ENCODE data around the gene KIAA0825. TPM values are rescaled to one million over a fixed set of nuclear protein-coding genes. Genes with fewer than 3 reads are reported as not detected.

The KIAA0825 gene
- total RNA-seq, 4 donors from 2014 or later = 12.5 to 32.6 (median 15.9) TPM

DNA sequence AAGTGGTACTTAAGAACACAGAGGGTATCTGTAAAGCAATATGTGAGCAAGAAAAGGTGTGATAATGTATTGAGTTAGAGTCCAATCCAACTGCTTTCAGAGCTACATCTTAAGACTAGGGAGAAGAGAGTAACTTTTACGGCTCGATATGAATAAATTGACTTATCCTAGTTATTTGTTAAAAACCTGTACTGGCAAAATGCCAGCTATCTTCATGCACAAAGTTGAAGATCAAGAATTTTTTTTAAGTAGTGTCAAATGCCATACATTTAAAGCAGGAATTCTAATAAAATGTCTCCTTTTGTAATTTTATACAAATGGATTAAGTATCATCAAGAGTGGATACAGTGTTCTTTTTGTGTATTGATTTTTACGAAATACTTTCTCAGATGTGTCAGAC, 305.2 kb downstream of the KIAA0825 start:
- Histone ChIP-seq H3K4me3 (replicated peaks in 1 of 3) (no peak overlapping the region), H3K27ac (no peak overlapping the region), H3K4me1 (no peaks in the 10 kb centered on the region), H3K9me3 (no peaks in the 10 kb centered on the region), H3K36me3 (no peaks in the 10 kb centered on the region), H3K27me3 (no peaks in the 10 kb centered on the region)
- intact Hi-C loops (cut with DNase I) = no loop called here
- no peak for TF ChIP-seq POLR2A (IDR thresholded peaks at IDR 0.05)
- TF ChIP-seq, protein P1, sequence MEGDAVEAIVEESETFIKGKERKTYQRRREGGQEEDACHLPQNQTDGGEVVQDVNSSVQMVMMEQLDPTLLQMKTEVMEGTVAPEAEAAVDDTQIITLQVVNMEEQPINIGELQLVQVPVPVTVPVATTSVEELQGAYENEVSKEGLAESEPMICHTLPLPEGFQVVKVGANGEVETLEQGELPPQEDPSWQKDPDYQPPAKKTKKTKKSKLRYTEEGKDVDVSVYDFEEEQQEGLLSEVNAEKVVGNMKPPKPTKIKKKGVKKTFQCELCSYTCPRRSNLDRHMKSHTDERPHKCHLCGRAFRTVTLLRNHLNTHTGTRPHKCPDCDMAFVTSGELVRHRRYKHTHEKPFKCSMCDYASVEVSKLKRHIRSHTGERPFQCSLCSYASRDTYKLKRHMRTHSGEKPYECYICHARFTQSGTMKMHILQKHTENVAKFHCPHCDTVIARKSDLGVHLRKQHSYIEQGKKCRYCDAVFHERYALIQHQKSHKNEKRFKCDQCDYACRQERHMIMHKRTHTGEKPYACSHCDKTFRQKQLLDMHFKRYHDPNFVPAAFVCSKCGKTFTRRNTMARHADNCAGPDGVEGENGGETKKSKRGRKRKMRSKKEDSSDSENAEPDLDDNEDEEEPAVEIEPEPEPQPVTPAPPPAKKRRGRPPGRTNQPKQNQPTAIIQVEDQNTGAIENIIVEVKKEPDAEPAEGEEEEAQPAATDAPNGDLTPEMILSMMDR (IDR thresholded peaks at IDR 0.05) = no peak
- DNase-seq = no peak
- 96 to 97% methylated on average over 3 of the region's 3 CpGs for WGBS, 2 donors

DNA sequence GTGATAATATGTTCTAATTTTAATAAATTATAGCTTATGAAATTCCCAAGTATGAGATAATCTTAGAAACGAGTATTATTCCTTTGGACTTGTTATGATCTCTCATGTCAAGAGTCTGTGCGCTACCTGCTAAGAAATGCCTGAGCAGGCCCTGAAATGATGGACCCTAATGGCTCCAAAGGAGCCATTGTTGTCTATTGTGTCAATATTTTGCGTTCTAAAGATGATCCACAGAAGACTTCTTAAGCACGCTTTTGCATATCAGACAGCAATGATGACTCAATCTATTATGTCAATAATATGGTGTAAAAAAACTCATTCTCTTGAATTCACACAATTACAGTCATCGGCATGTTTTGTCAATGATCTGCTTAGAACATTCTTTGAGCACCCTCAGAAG, 306.1 kb downstream of the KIAA0825 start:
- Histone ChIP-seq H3K36me3 (no peaks in the 10 kb centered on the region), H3K4me3 (replicated peaks in 1 of 3) (no peak overlapping the region), H3K27ac (no peak overlapping the region), H3K4me1 (no peaks in the 10 kb centered on the region), H3K27me3 (no peaks in the 10 kb centered on the region), H3K9me3 (no peaks in the 10 kb centered on the region)
- intact Hi-C loops (cut with DNase I) = no loop called here
- DNase-seq = no peak
- 89 to 92% methylated on average over 5 of the region's 5 CpGs for WGBS, 2 donors
- TF ChIP-seq POLR2A (IDR thresholded peaks at IDR 0.05) = no peak
- TF ChIP-seq, protein P1 (IDR thresholded peaks at IDR 0.05) = no peak

DNA sequence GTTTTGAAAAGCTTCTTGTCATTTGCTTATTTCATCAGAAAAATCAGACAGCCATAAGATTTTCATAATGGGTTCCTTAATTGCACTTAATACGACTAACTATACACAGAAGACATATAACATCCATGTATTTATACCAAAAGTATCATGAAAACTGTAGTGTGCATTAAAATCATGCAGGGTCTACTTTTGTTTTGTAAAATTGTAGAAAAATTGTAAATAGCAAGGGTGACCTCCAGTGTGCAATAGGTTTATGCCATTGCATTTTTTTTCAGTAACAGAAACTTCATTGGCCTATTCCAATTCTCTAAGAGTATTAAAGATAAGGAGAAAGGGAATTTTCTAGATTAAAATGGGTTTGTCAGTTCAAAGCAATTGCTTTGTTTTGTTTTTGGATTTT, 307.6 kb downstream of the KIAA0825 start:
- intact Hi-C loops (cut with DNase I) = no loop called here
- Histone ChIP-seq H3K27me3 (no peaks in the 10 kb centered on the region), H3K4me3 (replicated peaks in 1 of 3) (no peak overlapping the region), H3K27ac (no peak overlapping the region), H3K4me1 (no peaks in the 10 kb centered on the region), H3K36me3 (no peaks in the 10 kb centered on the region), H3K9me3 (no peaks in the 10 kb centered on the region)
- WGBS, 2 donors = 93 to 97% methylated on average over 1 of the region's 1 CpG
- DNase-seq = no peak
- TF ChIP-seq POLR2A (IDR thresholded peaks at IDR 0.05) = no peak
- TF ChIP-seq, protein P1 (IDR thresholded peaks at IDR 0.05) = no peak

DNA sequence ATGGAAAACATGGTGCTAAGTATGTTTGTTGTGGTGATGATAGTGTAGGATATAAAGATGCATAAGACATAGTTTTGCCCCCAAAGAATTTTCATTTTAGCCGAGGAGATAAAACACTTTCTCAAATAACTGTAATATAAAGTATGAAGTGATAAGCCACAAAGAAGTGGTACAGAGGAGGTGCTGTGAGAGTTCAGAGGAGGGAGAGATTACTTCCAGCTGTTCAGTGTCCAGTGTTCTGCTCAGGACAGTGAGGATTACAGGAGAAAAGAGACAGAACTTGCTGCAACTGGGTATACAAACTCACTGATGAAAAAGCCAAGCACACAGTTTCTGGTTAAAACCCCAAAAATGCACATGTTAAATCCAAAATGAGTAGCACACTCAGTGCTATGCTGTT, 309.3 kb downstream of the KIAA0825 start:
- Histone ChIP-seq H3K27ac (no peak overlapping the region), H3K9me3 (no peaks in the 10 kb centered on the region), H3K27me3 (no peaks in the 10 kb centered on the region), H3K36me3 (no peaks in the 10 kb centered on the region), H3K4me3 (replicated peaks in 1 of 3) (no peak overlapping the region), H3K4me1 (no peaks in the 10 kb centered on the region)
- DNase-seq = no peak
- TF ChIP-seq POLR2A (IDR thresholded peaks at IDR 0.05) = no peak
- intact Hi-C loops (cut with DNase I) = no loop called here
- 87 to 88% methylated on average over 1 of the region's 1 CpG for WGBS, 2 donors

DNA sequence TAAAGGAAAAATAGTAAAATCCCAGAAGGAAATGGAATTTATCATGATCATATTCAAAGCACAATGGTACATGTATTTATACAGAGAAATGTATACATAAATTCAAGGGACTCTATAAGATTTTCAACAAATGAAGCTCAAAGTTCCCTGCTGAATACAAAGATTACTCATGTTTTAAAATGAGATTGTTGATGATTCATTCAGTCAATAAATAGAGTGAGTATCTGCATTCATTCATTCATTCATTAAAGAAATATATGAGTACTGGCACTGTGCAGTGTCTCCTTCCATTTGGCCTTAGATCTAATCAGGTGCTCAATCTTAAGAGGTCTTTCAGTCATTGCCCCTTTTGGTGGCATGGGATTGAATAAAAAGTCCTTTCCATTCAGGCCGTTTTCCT, 310.0 kb downstream of the KIAA0825 start:
- Histone ChIP-seq H3K9me3 (no peaks in the 10 kb centered on the region), H3K27me3 (no peaks in the 10 kb centered on the region), H3K4me1 (no peaks in the 10 kb centered on the region), H3K27ac (no peak overlapping the region), H3K36me3 (no peaks in the 10 kb centered on the region), H3K4me3 (replicated peaks in 1 of 3) (no peak overlapping the region)
- intact Hi-C loops (cut with DNase I) = no loop called here
- no peak for DNase-seq
- WGBS, 2 donors = 76 to 88% methylated on average over 1 of the region's 1 CpG
- no peak for TF ChIP-seq POLR2A (IDR thresholded peaks at IDR 0.05)
- TF ChIP-seq, protein P1 (IDR thresholded peaks at IDR 0.05) = no peak

DNA sequence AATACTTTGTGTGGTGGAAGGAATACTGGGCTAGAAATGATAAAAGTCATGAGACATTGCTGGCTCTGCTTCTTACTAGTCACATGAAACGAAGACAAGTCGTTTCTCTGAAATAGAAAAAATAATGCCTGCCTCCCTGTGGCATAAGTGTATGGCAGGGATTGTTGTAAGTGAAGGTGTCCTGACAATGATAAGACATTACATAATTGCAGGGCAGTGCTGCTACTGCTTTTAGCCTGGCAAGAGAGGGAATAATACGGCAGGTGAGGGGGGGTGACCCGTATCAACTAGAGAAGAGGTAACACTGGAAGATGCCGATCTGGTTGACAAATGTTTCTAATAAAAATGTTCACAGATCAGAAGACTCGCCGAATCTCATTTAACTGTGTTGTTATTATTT, 314.3 kb downstream of the KIAA0825 start:
- H3K27me3 ChIP-seq = no peaks in the 10 kb centered on the region
- no peak overlapping the region for H3K27ac ChIP-seq
- H3K4me3 ChIP-seq (replicated peaks in 1 of 3) = no peak overlapping the region
- no peaks in the 10 kb centered on the region for H3K9me3 ChIP-seq
- TF ChIP-seq POLR2A (IDR thresholded peaks at IDR 0.05) = no peak
- TF ChIP-seq, protein P1 (IDR thresholded peaks at IDR 0.05) = no peak
- H3K36me3 ChIP-seq = no peaks in the 10 kb centered on the region
- no peaks in the 10 kb centered on the region for H3K4me1 ChIP-seq
- WGBS, 2 donors = 89 to 91% methylated on average over 7 of the region's 7 CpGs
- intact Hi-C loops (cut with DNase I) = no loop called here
- DNase-seq = no peak
